ENCODE measurements around the gene AP2A1. TPM values are rescaled to one million over a fixed set of nuclear protein-coding genes. Genes with fewer than 3 reads are reported as not detected.

The AP2A1 gene
- polyA plus RNA-seq, 1 experiment, result 59.1 TPM

- Histone ChIP-seq H3K4me3 (ENCODE audit: low read depth, low read length) (no peak overlapping the region), H3K9me3 (ENCODE audit: control insufficient read depth, insufficient read depth, low read length) (peaks cover 34% of the 10 kb centered on the region), H3K27ac (ENCODE audit: low read depth, low read length) (no peak overlapping the region), H3K27me3 (ENCODE audit: control insufficient read depth, insufficient read depth, low read length) (no peaks in the 10 kb centered on the region)
- TF ChIP-seq, protein P1, sequence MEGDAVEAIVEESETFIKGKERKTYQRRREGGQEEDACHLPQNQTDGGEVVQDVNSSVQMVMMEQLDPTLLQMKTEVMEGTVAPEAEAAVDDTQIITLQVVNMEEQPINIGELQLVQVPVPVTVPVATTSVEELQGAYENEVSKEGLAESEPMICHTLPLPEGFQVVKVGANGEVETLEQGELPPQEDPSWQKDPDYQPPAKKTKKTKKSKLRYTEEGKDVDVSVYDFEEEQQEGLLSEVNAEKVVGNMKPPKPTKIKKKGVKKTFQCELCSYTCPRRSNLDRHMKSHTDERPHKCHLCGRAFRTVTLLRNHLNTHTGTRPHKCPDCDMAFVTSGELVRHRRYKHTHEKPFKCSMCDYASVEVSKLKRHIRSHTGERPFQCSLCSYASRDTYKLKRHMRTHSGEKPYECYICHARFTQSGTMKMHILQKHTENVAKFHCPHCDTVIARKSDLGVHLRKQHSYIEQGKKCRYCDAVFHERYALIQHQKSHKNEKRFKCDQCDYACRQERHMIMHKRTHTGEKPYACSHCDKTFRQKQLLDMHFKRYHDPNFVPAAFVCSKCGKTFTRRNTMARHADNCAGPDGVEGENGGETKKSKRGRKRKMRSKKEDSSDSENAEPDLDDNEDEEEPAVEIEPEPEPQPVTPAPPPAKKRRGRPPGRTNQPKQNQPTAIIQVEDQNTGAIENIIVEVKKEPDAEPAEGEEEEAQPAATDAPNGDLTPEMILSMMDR (IDR thresholded peaks at IDR 0.05; ENCODE audit: low read depth, low read length), result no peak
- ChIA-PET CTCF (no interaction called here), POLR2A (no interaction called here)
- DNase-seq (ENCODE audit: low read depth, low spot score), result no peak
Measured at GRCh38 chr19:49744946-49745381, 21.8 kb upstream of the AP2A1 start.

DNA sequence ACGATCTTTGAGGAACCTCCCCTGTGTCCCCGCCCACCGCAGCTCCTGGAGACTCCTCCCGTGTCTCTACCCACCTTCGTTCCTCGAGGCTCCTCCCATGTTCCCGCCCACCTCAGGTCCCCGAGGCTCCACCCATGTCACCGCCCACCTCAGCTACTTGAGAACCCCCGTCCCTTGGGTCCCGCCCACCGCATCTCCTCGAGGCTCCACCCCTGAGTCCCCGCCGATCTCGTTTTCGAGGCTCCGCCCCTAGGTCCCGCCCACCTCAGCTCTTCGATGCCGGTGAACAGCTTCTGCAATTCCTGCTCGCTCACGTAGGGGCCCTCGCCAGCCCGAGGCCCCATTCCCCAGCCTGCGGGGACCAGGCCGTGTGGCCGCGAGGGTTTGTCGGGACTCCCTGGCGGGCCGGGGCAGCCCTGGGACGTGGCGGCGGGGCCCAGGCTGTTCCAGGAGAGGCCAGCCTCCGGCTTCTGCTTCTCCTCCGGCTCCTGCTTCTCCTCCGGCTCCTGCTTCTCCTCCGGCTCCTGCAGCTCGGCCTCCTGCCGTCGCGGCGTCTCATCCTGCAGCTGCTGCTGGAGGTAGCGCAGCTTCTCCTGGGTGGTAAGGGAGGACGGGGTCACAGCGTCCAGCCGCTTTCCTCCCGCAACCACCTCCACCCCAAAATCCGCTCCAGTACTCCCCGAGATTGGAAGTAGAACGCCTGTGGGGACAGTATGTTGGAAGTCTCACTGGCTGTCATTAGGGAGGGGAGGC, 20.4 kb upstream of the AP2A1 start:
- H3K4me3 ChIP-seq (ENCODE audit: low read depth, low read length), result no peak overlapping the region
- TF ChIP-seq, protein P1 (IDR thresholded peaks at IDR 0.05; ENCODE audit: low read depth, low read length), result no peak
- ChIA-PET POLR2A (no interaction called here), CTCF (no interaction called here)
- no peaks in the 10 kb centered on the region for H3K27me3 ChIP-seq (ENCODE audit: control insufficient read depth, insufficient read depth, low read length)
- no peak overlapping the region for H3K27ac ChIP-seq (ENCODE audit: low read depth, low read length)
- DNase-seq (ENCODE audit: low read depth, low spot score), result no peak
- peaks cover 34% of the 10 kb centered on the region for H3K9me3 ChIP-seq (ENCODE audit: control insufficient read depth, insufficient read depth, low read length)

DNA sequence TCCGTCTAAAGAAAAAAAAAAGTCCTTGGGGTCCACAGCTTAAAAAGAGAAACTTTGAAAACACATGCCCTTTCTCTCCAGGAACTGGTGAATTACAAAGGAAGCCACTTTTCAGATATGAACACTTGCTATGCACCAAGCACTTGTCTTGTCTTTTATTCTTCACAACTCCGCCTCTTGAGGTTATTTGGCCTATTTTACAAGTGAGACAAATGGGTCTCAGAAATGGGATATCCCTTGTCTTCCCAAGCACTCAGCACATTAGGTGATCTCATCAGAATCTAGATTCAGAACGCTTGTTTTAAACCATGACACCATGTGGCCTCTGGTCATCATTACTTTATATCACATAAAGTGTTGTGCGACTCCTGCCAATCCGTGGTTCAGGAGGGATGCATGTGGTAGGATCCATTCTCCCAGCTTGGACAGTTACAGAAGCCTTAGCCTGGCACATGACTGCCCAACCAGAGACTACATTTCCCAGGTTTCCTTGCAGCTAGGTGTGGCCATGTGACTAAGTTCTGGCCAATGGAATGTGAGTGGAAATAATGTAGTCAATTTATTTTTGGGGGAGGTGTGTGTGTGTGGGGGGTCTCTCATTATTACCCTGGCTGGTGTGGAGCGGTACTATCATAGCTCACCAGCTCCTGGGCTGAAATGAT, 17.6 kb upstream of the AP2A1 start:
- Histone ChIP-seq H3K4me3 (ENCODE audit: low read depth, low read length) (no peak overlapping the region), H3K27ac (ENCODE audit: low read depth, low read length) (no peak overlapping the region), H3K27me3 (ENCODE audit: control insufficient read depth, insufficient read depth, low read length) (no peaks in the 10 kb centered on the region), H3K9me3 (ENCODE audit: control insufficient read depth, insufficient read depth, low read length) (peaks cover 30% of the 10 kb centered on the region)
- ChIA-PET POLR2A (no interaction called here), CTCF (interaction anchor here (0.7 kb wide), 1 partner anchor 50 kb away, joined by 5 read pairs; no protein-coding TSS in a partner anchor)
- no peak for DNase-seq (ENCODE audit: low read depth, low spot score)
- TF ChIP-seq, protein P1 (IDR thresholded peaks at IDR 0.05; ENCODE audit: low read depth, low read length), result no peak

DNA sequence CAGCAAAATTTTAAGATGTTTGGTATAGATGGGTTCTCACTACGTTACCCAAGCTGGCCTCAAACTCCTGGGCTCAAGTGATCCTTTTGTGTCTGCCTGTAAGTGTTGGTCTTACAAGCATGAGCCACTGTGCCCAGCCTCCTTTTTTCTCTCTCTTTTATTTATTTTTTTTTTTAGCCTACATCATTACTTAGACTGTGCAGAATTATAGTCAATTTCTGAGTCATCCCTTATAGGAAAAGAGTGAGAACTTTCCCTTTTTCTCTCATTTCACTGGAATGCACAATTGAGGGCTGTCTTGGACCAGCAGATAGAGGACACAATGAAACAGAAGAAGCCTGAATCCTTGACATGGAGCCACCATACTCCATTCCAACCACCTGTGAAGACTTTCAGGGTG, 17.0 kb upstream of the AP2A1 start:
- no peak for DNase-seq (ENCODE audit: low read depth, low spot score)
- ChIA-PET POLR2A (no interaction called here), CTCF (no interaction called here)
- no peak overlapping the region for H3K27ac ChIP-seq (ENCODE audit: low read depth, low read length)
- TF ChIP-seq, protein P1 (IDR thresholded peaks at IDR 0.05; ENCODE audit: low read depth, low read length), result no peak
- H3K9me3 ChIP-seq (ENCODE audit: control insufficient read depth, insufficient read depth, low read length), result peaks cover 25% of the 10 kb centered on the region
- H3K27me3 ChIP-seq (ENCODE audit: control insufficient read depth, insufficient read depth, low read length), result no peaks in the 10 kb centered on the region
- no peak overlapping the region for H3K4me3 ChIP-seq (ENCODE audit: low read depth, low read length)

DNA sequence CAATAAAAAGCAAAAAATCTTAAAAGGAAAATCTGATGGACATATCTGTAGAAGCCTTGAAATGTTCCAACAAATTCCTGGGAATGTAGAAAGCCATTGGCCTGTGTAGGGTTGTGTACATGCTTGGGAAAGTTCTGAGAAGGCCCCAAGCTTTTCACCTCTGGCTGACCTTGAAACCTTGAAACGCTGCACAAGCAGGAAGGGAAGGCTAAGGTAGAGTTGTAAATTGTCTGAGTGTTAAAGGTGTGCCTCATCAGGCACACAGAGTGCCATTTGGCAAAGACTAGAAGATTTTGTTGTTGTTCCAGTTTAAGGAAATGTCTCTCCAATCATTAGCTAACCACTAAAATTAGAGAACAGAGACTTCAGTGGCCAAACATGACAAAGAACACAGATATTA, 14.1 kb upstream of the AP2A1 start:
- H3K27me3 ChIP-seq (ENCODE audit: control insufficient read depth, insufficient read depth, low read length), result no peaks in the 10 kb centered on the region
- no peak overlapping the region for H3K27ac ChIP-seq (ENCODE audit: low read depth, low read length)
- ChIA-PET CTCF (interaction anchor here (1.2 kb wide), 1 partner anchor 35 kb away, joined by 9 read pairs; no protein-coding TSS in a partner anchor), POLR2A (no interaction called here)
- no peak overlapping the region for H3K4me3 ChIP-seq (ENCODE audit: low read depth, low read length)
- no peak for DNase-seq (ENCODE audit: low read depth, low spot score)
- H3K9me3 ChIP-seq (ENCODE audit: control insufficient read depth, insufficient read depth, low read length), result peaks cover 15% of the 10 kb centered on the region
- TF ChIP-seq, protein P1 (IDR thresholded peaks at IDR 0.05; ENCODE audit: low read depth, low read length), result no peak
